OCI-LY3 (cell line): ENCODE measurements around the gene LOXL3.

Experiments
- H2AFZ ChIP-seq: fragments of 200-600, 300-600 bp; shearing (Covaris generic); 2 replicates; pipeline ENCODE4 v1.6.0; 2014; ENCODE audit warnings: antibody characterized with exemption, low read depth, low read length
- H3K27ac ChIP-seq: fragments of 200-600, 300-600 bp; sonication (generic); 2 replicates; pipeline ENCODE4 v1.5.1; 2014; ENCODE audit warnings: mild to moderate bottlenecking, low read length, moderate library complexity, mixed read lengths
- H3K27me3 ChIP-seq: fragments of 200-600, 300-600 bp; sonication (generic); 2 replicates; pipeline ENCODE4 v1.6.1; 2014; ENCODE audit warnings: low read depth, low read length, mixed read lengths
- H3K36me3 ChIP-seq: fragments of 200-600, 300-600 bp; sonication (generic); replicated peaks from 2 replicates; pipeline ENCODE3; 2014; ENCODE audit warnings: low read depth, low read length, mixed read lengths
- H3K4me1 ChIP-seq: fragments of 300-600, 200-600 bp; sonication (generic); 2 replicates; pipeline ENCODE4 v1.6.1; 2014; ENCODE audit warnings: low read length, mixed read lengths
- H3K4me2 ChIP-seq: fragments of 200-600, 300-600 bp; sonication (generic); 2 replicates; pipeline ENCODE4 v1.6.1; 2014; ENCODE audit warnings: low read length, mixed read lengths
- H3K4me3 ChIP-seq: fragments of 300-600, 200-600 bp; sonication (generic); 2 replicates; pipeline ENCODE4 v1.5.1; 2014; ENCODE audit warnings: antibody characterized with exemption, mild to moderate bottlenecking, low read length, moderate library complexity
- H3K79me2 ChIP-seq: fragments of 300-600, 200-600 bp; shearing (Covaris generic); 2 replicates; pipeline ENCODE4 v1.6.1; 2014; ENCODE audit warnings: mild to moderate bottlenecking, low read length, mixed read lengths
- H3K9ac ChIP-seq: fragments of 300-600, 200-600 bp; shearing (Covaris generic); 2 replicates; pipeline ENCODE4 v1.6.0; 2014; ENCODE audit warnings: mild to moderate bottlenecking, low read length, moderate library complexity
- H3K9me3 ChIP-seq: fragments of 200-600, 300-600 bp; shearing (Covaris generic); 2 replicates; pipeline ENCODE4 v1.6.1; 2014; ENCODE audit warnings: low read length, mixed read lengths; ENCODE audit not compliant: insufficient read depth
- H4K20me1 ChIP-seq: fragments of 200-600, 300-600 bp; sonication (generic); 2 replicates; pipeline ENCODE4 v1.6.1; 2016; ENCODE audit warnings: low read length, mixed read lengths; ENCODE audit not compliant: insufficient read depth
- EZH2phosphoT487 ChIP-seq: fragments of 200-600 bp; shearing (Covaris generic); IDR thresholded peaks from 2 replicates; pipeline ENCODE4 v1.6.1; 2018; ENCODE audit warnings: antibody characterized with exemption, mixed run types, low read depth
- TF ChIP-seq, protein P1 (sequence below): fragments of 200-600, 300-600 bp; sonication (generic); IDR thresholded peaks from 2 replicates; pipeline ENCODE4 v1.5.1; 2014; ENCODE audit warnings: antibody characterized with exemption, low read length, low read depth

Gene LOXL3

DNA sequence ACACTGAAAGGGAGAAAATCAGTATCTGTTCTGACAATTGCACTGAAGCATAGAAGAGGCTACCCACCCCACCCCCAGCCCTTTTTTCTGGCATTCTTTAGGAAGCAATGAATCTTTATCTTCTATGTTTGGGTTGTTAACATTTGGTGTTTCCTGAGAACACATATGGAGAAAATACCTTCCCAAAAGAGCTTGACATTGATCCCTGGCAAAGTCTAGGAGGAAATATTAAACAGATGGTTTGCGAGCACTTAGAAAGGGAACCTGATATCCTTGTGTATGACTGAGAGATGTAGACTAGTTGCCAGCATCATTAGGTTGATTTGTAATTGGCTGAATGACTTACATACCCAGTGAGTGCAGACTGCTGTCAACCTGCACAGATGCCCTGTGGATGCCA, 43.7 kb upstream of the LOXL3 start:
- no peak overlapping the region for H3K9ac ChIP-seq
- no peaks in the 10 kb centered on the region for H3K9me3 ChIP-seq
- H2AFZ ChIP-seq: no peak overlapping the region
- H4K20me1 ChIP-seq: no peaks in the 10 kb centered on the region
- no peaks in the 10 kb centered on the region for H3K79me2 ChIP-seq
- no peak overlapping the region for H3K4me3 ChIP-seq
- no peaks in the 10 kb centered on the region for H3K36me3 ChIP-seq
- H3K27me3 ChIP-seq: peaks cover 13% of the 10 kb centered on the region
- H3K4me2 ChIP-seq: no peak overlapping the region
- H3K27ac ChIP-seq: no peak overlapping the region
- TF ChIP-seq, protein P1, sequence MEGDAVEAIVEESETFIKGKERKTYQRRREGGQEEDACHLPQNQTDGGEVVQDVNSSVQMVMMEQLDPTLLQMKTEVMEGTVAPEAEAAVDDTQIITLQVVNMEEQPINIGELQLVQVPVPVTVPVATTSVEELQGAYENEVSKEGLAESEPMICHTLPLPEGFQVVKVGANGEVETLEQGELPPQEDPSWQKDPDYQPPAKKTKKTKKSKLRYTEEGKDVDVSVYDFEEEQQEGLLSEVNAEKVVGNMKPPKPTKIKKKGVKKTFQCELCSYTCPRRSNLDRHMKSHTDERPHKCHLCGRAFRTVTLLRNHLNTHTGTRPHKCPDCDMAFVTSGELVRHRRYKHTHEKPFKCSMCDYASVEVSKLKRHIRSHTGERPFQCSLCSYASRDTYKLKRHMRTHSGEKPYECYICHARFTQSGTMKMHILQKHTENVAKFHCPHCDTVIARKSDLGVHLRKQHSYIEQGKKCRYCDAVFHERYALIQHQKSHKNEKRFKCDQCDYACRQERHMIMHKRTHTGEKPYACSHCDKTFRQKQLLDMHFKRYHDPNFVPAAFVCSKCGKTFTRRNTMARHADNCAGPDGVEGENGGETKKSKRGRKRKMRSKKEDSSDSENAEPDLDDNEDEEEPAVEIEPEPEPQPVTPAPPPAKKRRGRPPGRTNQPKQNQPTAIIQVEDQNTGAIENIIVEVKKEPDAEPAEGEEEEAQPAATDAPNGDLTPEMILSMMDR: no peak
- TF ChIP-seq EZH2phosphoT487: no peak
- H3K4me1 ChIP-seq: peaks cover 3% of the 10 kb centered on the region; the same call in 1 of the 2 replicates

DNA sequence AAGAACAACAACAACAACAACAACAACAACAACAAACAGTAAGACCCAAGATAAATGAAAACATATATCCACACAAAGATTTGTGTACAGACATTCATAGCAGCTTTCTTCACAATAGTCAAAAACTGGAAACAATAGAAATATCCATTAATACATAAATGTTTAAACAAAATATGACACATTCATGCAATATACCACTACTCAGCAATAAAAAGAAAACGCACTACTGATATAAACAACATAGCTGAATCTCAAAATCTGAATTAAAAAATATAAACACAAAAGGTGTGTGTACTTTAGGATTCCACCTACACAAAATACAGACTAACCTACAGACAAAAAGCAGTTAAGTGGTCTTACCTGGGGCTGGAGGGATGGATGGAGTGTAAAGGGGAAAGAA, 42.8 kb upstream of the LOXL3 start:
- TF ChIP-seq, protein P1: no peak
- no peak for TF ChIP-seq EZH2phosphoT487

DNA sequence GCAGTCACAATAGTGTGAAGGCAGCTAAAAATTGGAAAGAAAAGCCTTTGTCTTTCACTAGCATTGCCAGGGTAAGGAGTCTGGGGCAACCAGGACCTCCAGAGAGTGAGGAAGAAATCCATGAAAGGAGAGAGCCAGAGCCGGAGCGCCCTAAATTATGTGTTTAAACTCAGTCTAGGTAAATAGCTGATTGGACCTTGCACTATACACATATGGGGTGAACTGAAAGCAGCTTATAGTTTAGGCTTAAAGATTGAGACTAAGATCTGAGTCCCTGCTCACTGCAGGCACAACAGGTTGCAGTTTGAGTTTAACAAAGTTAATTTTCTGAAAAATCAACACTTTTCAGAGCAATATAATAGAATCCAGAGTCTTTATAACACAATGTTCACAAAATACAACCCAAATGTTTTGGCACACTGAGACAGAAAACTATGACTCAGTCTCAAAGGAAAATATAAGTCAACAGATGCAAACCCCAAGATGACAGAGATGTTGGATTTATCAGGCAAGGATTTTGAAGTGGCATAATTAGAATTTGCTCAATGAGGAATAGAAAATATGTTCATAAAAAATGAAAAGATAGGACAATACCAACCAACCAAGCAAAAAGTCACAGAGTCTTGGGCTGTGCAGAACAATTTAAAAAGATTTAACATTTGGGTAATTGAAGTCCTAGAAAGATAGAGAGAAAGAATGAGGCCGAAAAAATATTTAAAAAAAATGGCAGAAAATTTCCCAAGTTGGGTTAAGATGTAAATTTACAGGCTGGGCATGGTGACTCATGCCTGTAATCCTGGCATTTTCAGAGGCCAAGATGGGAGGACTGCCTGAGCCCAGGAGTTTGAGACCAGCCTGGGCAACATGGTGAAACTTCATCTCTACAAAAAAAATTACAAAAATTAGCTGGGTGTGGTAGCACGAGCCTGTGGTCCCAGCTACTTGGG, 40.4 kb upstream of the LOXL3 start:
- no peaks in the 10 kb centered on the region for H3K36me3 ChIP-seq
- H3K4me3 ChIP-seq: no peak overlapping the region
- no peak overlapping the region for H3K4me2 ChIP-seq
- H4K20me1 ChIP-seq: no peaks in the 10 kb centered on the region
- no peaks in the 10 kb centered on the region for H3K79me2 ChIP-seq
- H2AFZ ChIP-seq: no peak overlapping the region
- H3K27me3 ChIP-seq: peaks cover 8% of the 10 kb centered on the region; the same call in 1 of the 2 replicates
- no peaks in the 10 kb centered on the region for H3K9me3 ChIP-seq
- TF ChIP-seq, protein P1: no peak
- TF ChIP-seq EZH2phosphoT487: no peak
- H3K4me1 ChIP-seq: peaks cover 5% of the 10 kb centered on the region
- no peak overlapping the region for H3K9ac ChIP-seq
- no peak overlapping the region for H3K27ac ChIP-seq

More for the DNA sequence above, 42.8 kb upstream of the LOXL3 start:
- Histone ChIP-seq H4K20me1 (no peaks in the 10 kb centered on the region), H2AFZ (no peak overlapping the region), H3K9me3 (no peaks in the 10 kb centered on the region), H3K4me2 (no peak overlapping the region), H3K9ac (no peak overlapping the region), H3K79me2 (no peaks in the 10 kb centered on the region), H3K27ac (no peak overlapping the region), H3K36me3 (no peaks in the 10 kb centered on the region), H3K4me3 (no peak overlapping the region), H3K4me1 (peaks cover 3% of the 10 kb centered on the region; the same call in 1 of the 2 replicates), H3K27me3 (peaks cover 8% of the 10 kb centered on the region)

DNA sequence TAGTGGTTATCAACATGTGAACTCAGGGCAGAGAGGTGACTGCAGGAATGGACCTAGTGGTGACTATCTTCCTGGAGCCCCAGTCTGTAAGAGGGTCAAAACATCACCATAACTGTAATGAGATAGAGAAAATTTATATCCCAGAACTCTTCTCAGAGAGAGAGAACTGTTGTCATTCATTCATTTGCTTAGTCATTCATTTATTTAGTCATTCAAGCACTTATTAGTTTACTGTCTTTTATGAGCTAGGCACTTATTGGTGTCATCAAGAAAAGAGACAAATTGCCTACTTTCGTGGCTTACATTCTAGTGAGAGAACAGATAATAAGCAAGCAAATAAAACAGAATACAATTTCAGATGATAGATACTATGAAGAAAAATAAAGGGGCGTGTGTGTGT, 34.9 kb upstream of the LOXL3 start:
- Histone ChIP-seq H3K4me2 (no peak overlapping the region), H3K4me3 (no peak overlapping the region), H3K27me3 (0 out of 2 replicates have a peak, but pooled peaks cover 8% of the 10 kb centered on the region), H3K36me3 (no peaks in the 10 kb centered on the region), H3K9me3 (no peaks in the 10 kb centered on the region), H4K20me1 (no peaks in the 10 kb centered on the region), H3K9ac (no peak overlapping the region), H3K27ac (no peak overlapping the region), H3K79me2 (no peaks in the 10 kb centered on the region), H3K4me1 (peaks cover 37% of the 10 kb centered on the region), H2AFZ (no peak overlapping the region)
- TF ChIP-seq, protein P1: no peak
- no peak for TF ChIP-seq EZH2phosphoT487
